Caco-2 (cell line): ENCODE results near the gene ACR. TPM values are rescaled to one million over a fixed set of nuclear protein-coding genes. Genes with fewer than 3 reads are reported as not detected.

ENCODE experiments used
- BruUV-seq: library from RNA; stranded (reverse); fragments of 400-500 nt; replicated peaks from 2 replicates; lab custom pipeline; 2021; lab: Mats Ljungman, UMichigan
- CTCF ChIA-PET: fragments of 300-600 bp; sonication (Branson Sonifier 250); formaldehyde crosslinking; loops from one replicate; lab custom pipeline; 2022; ENCODE audit warnings: antibody characterized with exemption; lab: Charles Lee
- POLR2A ChIA-PET: fragments of 300-600 bp; sonication (Branson Sonifier 250); formaldehyde crosslinking; loops from one replicate; lab custom pipeline; 2022; ENCODE audit warnings: antibody characterized with exemption; lab: Charles Lee
- DNase-seq, 2 experiments: peaks; one replicate each; pipeline versions ENCODE4 v3.0.0 to v3.0.0-alpha.2; 2020 to 2022
- H3K27me3 ChIP-seq: replicated peaks from 2 replicates; pipeline ENCODE4 v1.6.0; 2011; ENCODE audit warnings: low read length; ENCODE audit not compliant: control insufficient read depth, insufficient read depth
- H3K36me3 ChIP-seq: 2 replicates; pipeline ENCODE4 v1.5.1; 2011; ENCODE audit warnings: low read length; ENCODE audit not compliant: control insufficient read depth, insufficient read depth
- H3K4me1 ChIP-seq: fragments of 250-450 bp; sonication (Bioruptor Pico); 2 replicates; pipeline ENCODE4 v1.5.1; 2020; ENCODE audit warnings: mild to moderate bottlenecking
- H3K4me3 ChIP-seq: 2 replicates; pipeline ENCODE4 v1.5.1; 2011; ENCODE audit warnings: low read depth, mild to moderate bottlenecking, control low read depth, low read length
- H3K9me3 ChIP-seq: fragments of 250-450 bp; sonication (Bioruptor Pico); 2 replicates; pipeline ENCODE4 v1.5.1; 2020; ENCODE audit warnings: mild to moderate bottlenecking, moderate library complexity
- H3K27ac Mint-ChIP-seq: one replicate; pipeline ENCODE4 v1.8.0; 2022; ENCODE audit warnings: mixed read lengths; ENCODE audit not compliant: unreplicated experiment
- H3K27me3 Mint-ChIP-seq: one replicate; pipeline ENCODE4 v1.8.0; 2022; ENCODE audit warnings: mixed read lengths; ENCODE audit not compliant: insufficient read depth, unreplicated experiment
- H3K36me3 Mint-ChIP-seq: one replicate; pipeline ENCODE4 v1.8.0; 2022; ENCODE audit warnings: mild to moderate bottlenecking, mixed read lengths; ENCODE audit not compliant: insufficient read depth, unreplicated experiment
- H3K4me1 Mint-ChIP-seq: one replicate; pipeline ENCODE4 v1.8.0; 2022; ENCODE audit warnings: low read depth, mixed read lengths; ENCODE audit not compliant: unreplicated experiment
- H3K4me3 Mint-ChIP-seq: one replicate; pipeline ENCODE4 v1.8.0; 2022; ENCODE audit warnings: mild to moderate bottlenecking, moderate library complexity, mixed read lengths; ENCODE audit not compliant: unreplicated experiment
- H3K9me3 Mint-ChIP-seq: one replicate; pipeline ENCODE4 v1.8.0; 2022; ENCODE audit warnings: mixed read lengths; ENCODE audit not compliant: unreplicated experiment
- intact Hi-C: fragments of 100-400 bp; cut with micrococcal nuclease; formaldehyde crosslinking; loops from one replicate; pipeline ENCODE4 v1.10.0; 2022; ENCODE audit not compliant: unreplicated experiment
- total RNA-seq: library from RNA; stranded (reverse); gene quantifications from 2 replicates; pipeline ENCODE4 v1.2.3, GENCODE V29; 2022
- TF ChIP-seq, protein P1 (sequence below), 2 experiments: fragments of 200-600 bp in 1 of 2; IDR thresholded peaks; 1 replicate in 1 of 2; 2 replicates in 1 of 2; pipeline versions ENCODE4 v1.5.1 to v1.8.0; 2011 to 2022; ENCODE audit warnings: antibody characterized with exemption in 1 of 2, control low read depth in 1 of 2, inconsistent platforms in 1 of 2, low read depth in 1 of 2, low read length in 1 of 2, mild to moderate bottlenecking in 1 of 2, moderate library complexity in 1 of 2; ENCODE audit not compliant: insufficient read depth in 1 of 2, severe bottlenecking in 1 of 2, unreplicated experiment in 1 of 2

The ACR gene
- total RNA-seq, 1 experiment from 2014 or later, result not detected

- Histone ChIP-seq H3K9me3 (no peaks in the 10 kb centered on the region), H3K4me3 (no peak overlapping the region), H3K27me3 (no peaks in the 10 kb centered on the region), H3K4me1 (no peaks in the 10 kb centered on the region), H3K36me3 (no peaks in the 10 kb centered on the region)
- Mint-ChIP-seq H3K36me3 (no peaks in the 10 kb centered on the region), H3K27ac (no peak overlapping the region), H3K9me3 (no peaks in the 10 kb centered on the region), H3K27me3 (no peaks in the 10 kb centered on the region), H3K4me3 (no peak overlapping the region), H3K4me1 (no peaks in the 10 kb centered on the region)
- intact Hi-C loops, result no loop called here
- ChIA-PET POLR2A (no interaction called here), CTCF (no interaction called here)
- no peak for DNase-seq
- TF ChIP-seq, protein P1, sequence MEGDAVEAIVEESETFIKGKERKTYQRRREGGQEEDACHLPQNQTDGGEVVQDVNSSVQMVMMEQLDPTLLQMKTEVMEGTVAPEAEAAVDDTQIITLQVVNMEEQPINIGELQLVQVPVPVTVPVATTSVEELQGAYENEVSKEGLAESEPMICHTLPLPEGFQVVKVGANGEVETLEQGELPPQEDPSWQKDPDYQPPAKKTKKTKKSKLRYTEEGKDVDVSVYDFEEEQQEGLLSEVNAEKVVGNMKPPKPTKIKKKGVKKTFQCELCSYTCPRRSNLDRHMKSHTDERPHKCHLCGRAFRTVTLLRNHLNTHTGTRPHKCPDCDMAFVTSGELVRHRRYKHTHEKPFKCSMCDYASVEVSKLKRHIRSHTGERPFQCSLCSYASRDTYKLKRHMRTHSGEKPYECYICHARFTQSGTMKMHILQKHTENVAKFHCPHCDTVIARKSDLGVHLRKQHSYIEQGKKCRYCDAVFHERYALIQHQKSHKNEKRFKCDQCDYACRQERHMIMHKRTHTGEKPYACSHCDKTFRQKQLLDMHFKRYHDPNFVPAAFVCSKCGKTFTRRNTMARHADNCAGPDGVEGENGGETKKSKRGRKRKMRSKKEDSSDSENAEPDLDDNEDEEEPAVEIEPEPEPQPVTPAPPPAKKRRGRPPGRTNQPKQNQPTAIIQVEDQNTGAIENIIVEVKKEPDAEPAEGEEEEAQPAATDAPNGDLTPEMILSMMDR (IDR thresholded peaks at IDR 0.05; ENCODE audit: insufficient read depth in 1 of 2, low read depth in 1 of 2, low read length in 1 of 2, severe bottlenecking in 1 of 2, unreplicated experiment in 1 of 2), result no peak
- no TSS peak for BruUV-seq
Measured at GRCh38 chr22:50720301-50721256, 17.4 kb upstream of the ACR start.

DNA sequence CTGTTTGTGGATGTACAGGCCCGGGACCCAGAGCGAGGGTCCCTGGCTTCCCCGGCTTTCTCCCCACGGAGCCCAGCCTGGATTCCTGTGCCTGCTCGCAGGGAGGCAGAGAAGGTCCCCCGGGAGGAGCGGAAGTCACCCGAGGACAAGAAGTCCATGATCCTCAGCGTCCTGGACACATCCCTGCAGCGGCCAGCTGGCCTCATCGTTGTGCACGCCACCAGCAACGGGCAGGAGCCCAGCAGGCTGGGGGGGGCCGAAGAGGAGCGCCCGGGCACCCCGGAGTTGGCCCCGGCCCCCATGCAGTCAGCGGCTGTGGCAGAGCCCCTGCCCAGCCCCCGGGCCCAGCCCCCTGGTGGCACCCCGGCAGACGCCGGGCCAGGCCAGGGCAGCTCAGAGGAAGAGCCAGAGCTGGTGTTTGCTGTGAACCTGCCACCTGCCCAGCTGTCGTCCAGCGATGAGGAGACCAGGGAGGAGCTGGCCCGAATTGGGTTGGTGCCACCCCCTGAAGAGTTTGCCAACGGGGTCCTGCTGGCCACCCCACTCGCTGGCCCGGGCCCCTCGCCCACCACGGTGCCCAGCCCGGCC is 16.7 kb upstream of the ACR start:
- ChIA-PET POLR2A (no interaction called here), CTCF (no interaction called here)
- Mint-ChIP-seq H3K36me3 (no peaks in the 10 kb centered on the region), H3K27ac (no peak overlapping the region), H3K27me3 (no peaks in the 10 kb centered on the region), H3K4me3 (no peak overlapping the region), H3K9me3 (no peaks in the 10 kb centered on the region), H3K4me1 (no peaks in the 10 kb centered on the region)
- Histone ChIP-seq H3K36me3 (no peaks in the 10 kb centered on the region), H3K4me1 (no peaks in the 10 kb centered on the region), H3K4me3 (no peak overlapping the region), H3K9me3 (no peaks in the 10 kb centered on the region), H3K27me3 (no peaks in the 10 kb centered on the region)
- no peak for DNase-seq
- intact Hi-C loops, result no loop called here
- TF ChIP-seq, protein P1 (IDR thresholded peaks at IDR 0.05; ENCODE audit: insufficient read depth in 1 of 2, low read depth in 1 of 2, low read length in 1 of 2, severe bottlenecking in 1 of 2, unreplicated experiment in 1 of 2), result no peak
- BruUV-seq, result no TSS peak

- no peak overlapping the region for H3K4me3 ChIP-seq
- Mint-ChIP-seq H3K4me3 (no peak overlapping the region), H3K27ac (no peak overlapping the region), H3K27me3 (no peaks in the 10 kb centered on the region), H3K4me1 (no peaks in the 10 kb centered on the region), H3K36me3 (no peaks in the 10 kb centered on the region), H3K9me3 (no peaks in the 10 kb centered on the region)
- ChIA-PET POLR2A (no interaction called here), CTCF (no interaction called here)
- no peaks in the 10 kb centered on the region for H3K36me3 ChIP-seq
- H3K27me3 ChIP-seq, result no peaks in the 10 kb centered on the region
- intact Hi-C loops, result no loop called here
- no peaks in the 10 kb centered on the region for H3K4me1 ChIP-seq
- TF ChIP-seq, protein P1 (IDR thresholded peaks at IDR 0.05; ENCODE audit: insufficient read depth in 1 of 2, low read depth in 1 of 2, low read length in 1 of 2, severe bottlenecking in 1 of 2, unreplicated experiment in 1 of 2), result no peak
- BruUV-seq, result no TSS peak
- DNase-seq, result no peak
- H3K9me3 ChIP-seq, result no peaks in the 10 kb centered on the region
Measured at GRCh38 chr22:50722048-50722701, 15.8 kb upstream of the ACR start.
